ES-I3 (cell line): Measurements from ENCODE around the gene DOCK10.

Experiments
- H3K36me3 ChIP-seq: 2 replicates; pipeline ENCODE4 v1.6.1; 2013; ENCODE audit warnings: mild to moderate bottlenecking, low read length, control low read depth, moderate library complexity; ENCODE audit not compliant: insufficient read depth
- H3K4me1 ChIP-seq: 2 replicates; pipeline ENCODE4 v1.6.1; 2013; ENCODE audit warnings: mild to moderate bottlenecking, control low read depth, low read length; ENCODE audit not compliant: insufficient read depth
- H3K9ac ChIP-seq: 2 replicates; pipeline ENCODE4 v1.6.1; 2013; ENCODE audit warnings: low read depth, mild to moderate bottlenecking, low read length, moderate library complexity
- H3K9me3 ChIP-seq: 2 replicates; pipeline ENCODE4 v1.6.1; 2013; ENCODE audit warnings: mild to moderate bottlenecking, low read length, moderate library complexity; ENCODE audit not compliant: control insufficient read depth, insufficient read depth

DOCK10 gene

GRCh38 chr2:224904381-224904780 is 137.9 kb downstream of the DOCK10 start:
- Histone ChIP-seq H3K4me1 (no peaks in the 10 kb centered on the region), H3K9ac (no peak overlapping the region), H3K36me3 (no peaks in the 10 kb centered on the region), H3K9me3 (no peaks in the 10 kb centered on the region)

DNA sequence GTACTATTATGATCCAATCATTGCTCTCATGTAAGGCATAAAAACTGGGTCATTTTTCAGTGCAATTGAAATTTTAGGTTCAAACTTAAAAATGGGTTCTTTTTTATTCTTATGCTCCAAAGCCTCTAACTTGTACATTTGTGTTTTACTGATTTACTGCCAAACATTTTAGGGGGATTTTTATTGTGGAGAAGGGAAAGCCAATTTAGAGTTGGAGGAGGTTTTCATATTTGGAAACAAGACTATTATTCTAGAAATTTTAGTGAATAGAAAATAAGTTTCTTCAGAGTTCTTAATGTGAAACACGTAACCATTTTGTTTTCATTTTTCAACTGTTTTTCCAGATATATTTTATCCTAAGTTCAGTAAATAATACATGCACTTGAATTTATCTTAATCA is 138.6 kb downstream of the DOCK10 start:
- H3K4me1 ChIP-seq, result no peaks in the 10 kb centered on the region
- no peak overlapping the region for H3K9ac ChIP-seq
- H3K9me3 ChIP-seq, result no peaks in the 10 kb centered on the region
- no peaks in the 10 kb centered on the region for H3K36me3 ChIP-seq

DNA sequence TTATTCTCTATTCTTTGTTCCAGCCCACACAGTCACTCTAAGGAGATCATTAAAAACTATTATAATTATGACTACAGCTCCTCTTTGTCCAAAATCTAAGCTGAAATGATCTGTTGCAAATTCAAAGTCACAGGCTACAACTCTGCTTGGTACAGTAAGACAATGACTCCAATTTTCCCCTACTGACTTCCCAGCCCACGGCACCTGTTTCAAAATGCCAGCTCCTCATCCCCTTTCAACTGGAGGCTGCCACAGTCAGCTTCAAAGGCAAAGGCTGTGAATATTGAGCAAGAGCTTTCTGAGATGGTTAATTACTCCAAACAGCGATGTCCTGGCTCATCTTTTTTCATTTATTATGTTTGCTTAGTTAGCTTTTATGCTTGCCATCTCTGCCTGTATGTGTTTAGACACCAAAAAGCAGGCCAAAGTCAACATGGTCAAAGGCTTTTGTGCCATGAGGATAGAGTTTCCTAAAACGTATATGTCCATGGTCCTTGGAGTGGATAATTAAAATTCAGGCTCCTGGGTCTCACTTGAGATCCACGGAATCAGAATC is 141.1 kb downstream of the DOCK10 start:
- Histone ChIP-seq H3K9ac (no peak overlapping the region), H3K9me3 (no peaks in the 10 kb centered on the region), H3K36me3 (no peaks in the 10 kb centered on the region), H3K4me1 (no peaks in the 10 kb centered on the region)

GRCh38 chr2:224895377-224895776 is 146.9 kb downstream of the DOCK10 start:
- Histone ChIP-seq H3K36me3 (no peaks in the 10 kb centered on the region), H3K9ac (no peak overlapping the region), H3K9me3 (no peaks in the 10 kb centered on the region), H3K4me1 (no peaks in the 10 kb centered on the region)

- H3K9ac ChIP-seq, result no peak overlapping the region
- no peaks in the 10 kb centered on the region for H3K4me1 ChIP-seq
- H3K9me3 ChIP-seq, result no peaks in the 10 kb centered on the region
- no peaks in the 10 kb centered on the region for H3K36me3 ChIP-seq
Measured at GRCh38 chr2:224894356-224894755, 147.9 kb downstream of the DOCK10 start.

GRCh38 chr2:224893848-224894247 is 148.4 kb downstream of the DOCK10 start:
- Histone ChIP-seq H3K36me3 (no peaks in the 10 kb centered on the region), H3K9me3 (no peaks in the 10 kb centered on the region), H3K4me1 (no peaks in the 10 kb centered on the region), H3K9ac (no peak overlapping the region)

DNA sequence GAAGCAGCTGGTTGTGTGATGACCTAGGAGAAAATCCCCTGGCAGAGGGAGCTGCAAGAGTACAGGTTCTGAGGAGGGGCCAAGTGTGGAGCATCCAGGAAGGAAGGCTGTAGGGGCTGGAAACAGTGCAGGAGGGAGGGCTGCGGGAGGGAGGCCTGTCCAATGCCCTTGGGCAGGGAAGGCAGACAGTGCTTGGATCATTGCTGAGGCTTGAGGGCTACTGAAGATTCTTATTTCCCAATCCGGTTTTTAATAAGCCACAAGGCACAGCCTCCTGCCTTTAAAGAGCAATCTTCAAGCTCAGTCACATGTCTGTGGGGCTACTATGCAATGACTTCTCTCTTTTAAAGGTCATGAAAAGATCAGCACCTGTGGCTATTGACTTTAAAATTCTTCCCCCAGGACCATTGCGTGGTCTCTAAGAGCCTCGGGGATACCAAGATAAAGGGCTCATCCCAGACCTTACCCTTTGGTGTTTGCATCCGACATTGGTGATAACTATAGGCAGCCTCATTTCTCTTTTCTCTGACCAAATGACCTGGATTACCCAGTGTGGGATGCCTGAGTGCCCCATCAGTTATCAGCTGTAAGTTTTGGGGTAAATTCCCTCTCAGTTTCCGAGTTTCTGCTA is 149.6 kb downstream of the DOCK10 start:
- Histone ChIP-seq H3K4me1 (no peaks in the 10 kb centered on the region), H3K36me3 (no peaks in the 10 kb centered on the region), H3K9me3 (no peaks in the 10 kb centered on the region), H3K9ac (no peak overlapping the region)

- Histone ChIP-seq H3K9ac (no peak overlapping the region), H3K36me3 (no peaks in the 10 kb centered on the region), H3K9me3 (no peaks in the 10 kb centered on the region), H3K4me1 (no peaks in the 10 kb centered on the region)
Measured at GRCh38 chr2:224890372-224890771, 151.9 kb downstream of the DOCK10 start.

DNA sequence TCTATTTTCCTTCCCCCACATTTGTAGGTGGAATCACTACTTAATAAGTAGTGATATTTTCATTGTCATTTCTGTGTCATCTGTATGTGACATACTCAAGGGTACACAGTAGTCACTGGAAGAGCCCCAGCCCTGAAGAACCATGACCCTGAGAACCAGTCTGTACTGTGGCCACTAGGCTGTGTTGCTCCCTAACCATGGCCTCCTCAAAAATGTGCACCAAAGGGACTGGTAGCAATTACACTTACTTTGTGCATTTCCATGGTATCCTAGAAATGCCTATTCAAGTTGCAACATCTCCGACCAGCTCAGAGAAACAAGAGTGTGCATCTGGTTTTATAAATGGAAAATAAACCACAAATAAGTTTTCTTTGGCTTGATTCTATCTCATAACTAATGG is 155.1 kb downstream of the DOCK10 start:
- Histone ChIP-seq H3K9ac (no peak overlapping the region), H3K4me1 (no peaks in the 10 kb centered on the region), H3K9me3 (no peaks in the 10 kb centered on the region), H3K36me3 (no peaks in the 10 kb centered on the region)

GRCh38 chr2:224885836-224886547 is 156.3 kb downstream of the DOCK10 start:
- H3K9ac ChIP-seq, result no peak overlapping the region

DNA sequence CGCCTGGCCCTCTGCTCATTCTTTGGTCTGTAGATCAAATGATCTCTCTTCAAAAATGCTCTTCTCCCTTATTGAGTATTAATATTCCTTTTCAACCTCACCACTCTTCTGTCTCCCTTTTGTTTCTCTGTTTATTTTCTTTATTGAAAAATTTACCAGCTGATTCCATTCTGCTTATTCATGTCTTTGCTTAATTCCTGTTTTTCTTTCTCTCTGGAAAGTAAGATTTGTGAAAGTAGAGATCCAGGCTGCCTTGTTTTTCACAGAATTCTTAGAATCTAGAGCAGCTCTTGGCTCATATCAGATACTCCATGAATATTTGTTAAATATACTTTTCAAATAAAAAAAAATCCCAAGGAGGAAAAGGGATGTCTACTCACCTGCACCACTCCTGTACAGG is 157.0 kb downstream of the DOCK10 start:
- no peaks in the 10 kb centered on the region for H3K36me3 ChIP-seq

More at GRCh38 chr2:224885836-224886547, 156.3 kb downstream of the DOCK10 start:
- no peaks in the 10 kb centered on the region for H3K9me3 ChIP-seq
- H3K4me1 ChIP-seq, result no peaks in the 10 kb centered on the region
- no peaks in the 10 kb centered on the region for H3K36me3 ChIP-seq

DNA sequence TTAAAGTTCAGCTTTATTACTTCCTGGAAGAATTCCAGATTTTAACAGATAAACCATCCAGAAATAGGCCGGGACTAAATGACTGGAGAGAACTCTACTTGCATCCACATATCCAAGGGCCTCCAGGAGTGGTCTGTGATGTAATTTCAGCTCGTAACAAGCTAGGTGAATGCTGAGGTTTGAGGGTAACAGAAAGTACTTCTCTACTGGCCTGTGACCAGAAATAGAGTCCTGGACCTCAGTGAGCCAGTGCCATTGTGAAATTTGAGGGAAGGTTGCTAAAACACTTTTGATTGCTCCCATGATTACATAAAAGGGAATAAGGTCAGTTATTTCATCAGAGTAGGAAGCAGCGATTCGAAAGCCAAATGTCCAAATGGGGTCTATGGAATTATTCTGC is 158.1 kb downstream of the DOCK10 start:
- Histone ChIP-seq H3K36me3 (no peaks in the 10 kb centered on the region), H3K9ac (no peak overlapping the region), H3K4me1 (no peaks in the 10 kb centered on the region), H3K9me3 (no peaks in the 10 kb centered on the region)

More for the DNA sequence above, 157.0 kb downstream of the DOCK10 start:
- no peaks in the 10 kb centered on the region for H3K4me1 ChIP-seq
- H3K9ac ChIP-seq, result no peak overlapping the region
- no peaks in the 10 kb centered on the region for H3K9me3 ChIP-seq

GRCh38 chr2:224883700-224884099 is 158.6 kb downstream of the DOCK10 start:
- no peaks in the 10 kb centered on the region for H3K36me3 ChIP-seq

GRCh38 chr2:224883172-224883516 is 159.1 kb downstream of the DOCK10 start:
- Histone ChIP-seq H3K36me3 (no peaks in the 10 kb centered on the region), H3K9ac (no peak overlapping the region), H3K9me3 (no peaks in the 10 kb centered on the region), H3K4me1 (no peaks in the 10 kb centered on the region)

More at GRCh38 chr2:224883700-224884099, 158.6 kb downstream of the DOCK10 start:
- Histone ChIP-seq H3K9ac (no peak overlapping the region), H3K9me3 (no peaks in the 10 kb centered on the region), H3K4me1 (no peaks in the 10 kb centered on the region)
